BLaER1 treated with 17β-estradiol and CSF1 and Interleukin-3, amounts not matched to agents 10 nM and 100 nM (cell line): ENCODE measurements around the gene SAP30BP.

ENCODE experiments used
- H3K27ac ChIP-seq, 11 experiments: shearing (Covaris generic); formaldehyde crosslinking; 2 replicates each; pipeline ENCODE4 v1.8.1; 2022
- H3K27me3 ChIP-seq, 11 experiments: shearing (Covaris generic); formaldehyde crosslinking; 2 replicates each; pipeline ENCODE4 v1.8.1; 2022
- H3K36me3 ChIP-seq, 11 experiments: shearing (Covaris generic); formaldehyde crosslinking; 2 replicates each; pipeline ENCODE4 v1.8.1; 2022
- H3K4me1 ChIP-seq, 10 experiments: shearing (Covaris generic); formaldehyde crosslinking; 2 replicates each; pipeline ENCODE4 v1.8.1; 2022
- H3K4me2 ChIP-seq, 11 experiments: shearing (Covaris generic); formaldehyde crosslinking; 2 replicates each; pipeline ENCODE4 v1.8.1; 2022
- H3K4me3 ChIP-seq, 10 experiments: shearing (Covaris generic); formaldehyde crosslinking; 2 replicates each; pipeline ENCODE4 v1.8.1; 2022
- H3K9ac ChIP-seq, 11 experiments: shearing (Covaris generic); formaldehyde crosslinking; 2 replicates each; pipeline ENCODE4 v1.8.1; 2022
- H3K9me3 ChIP-seq, 11 experiments: shearing (Covaris generic); formaldehyde crosslinking; replicated peaks in 1 of 11; 2 replicates each; pipeline ENCODE4 v1.8.1; 2022
- H4K20me1 ChIP-seq, 11 experiments: shearing (Covaris generic); formaldehyde crosslinking; 2 replicates each; pipeline ENCODE4 v1.8.1; 2022
- Cebpa-rat ChIP-seq, 11 experiments: shearing (Covaris generic); IDR thresholded peaks; 2 replicates each; pipeline ENCODE4 v1.8.1; 2022

SAP30BP gene

GRCh38 chr17:75676461-75676860, 9.3 kb downstream of the SAP30BP start:
- TF ChIP-seq Cebpa-rat (IDR thresholded peaks at IDR 0.05) = no peak
- Histone ChIP-seq H3K36me3 (peaks cover 49 to 95% (median 84%) of the 10 kb centered on the region in 11 experiments), H3K4me3 (no peak overlapping the region), H3K4me1 (peaks cover 5 to 73% (median 31%) of the 10 kb centered on the region in 10 experiments; a peak in 17 of 20 replicates), H4K20me1 (peaks cover 0 to 60% (median 15%) of the 10 kb centered on the region in 11 experiments; a peak in 13 of 22 replicates), H3K27ac (peak overlapping the region in 6 of 11 experiments; percentile 31 to 81 (median 66); a peak in 4 of 22 replicates), H3K4me2 (peak overlapping the region in 2 of 11 experiments; percentile 25 to 49; a peak in 2 of 22 replicates), H3K9ac (peak overlapping the region in 4 of 11 experiments; percentile 8 to 75 (median 42); a peak in 1 of 22 replicates), H3K9me3 (no peaks in the 10 kb centered on the region), H3K27me3 (no peaks in the 10 kb centered on the region)

DNA sequence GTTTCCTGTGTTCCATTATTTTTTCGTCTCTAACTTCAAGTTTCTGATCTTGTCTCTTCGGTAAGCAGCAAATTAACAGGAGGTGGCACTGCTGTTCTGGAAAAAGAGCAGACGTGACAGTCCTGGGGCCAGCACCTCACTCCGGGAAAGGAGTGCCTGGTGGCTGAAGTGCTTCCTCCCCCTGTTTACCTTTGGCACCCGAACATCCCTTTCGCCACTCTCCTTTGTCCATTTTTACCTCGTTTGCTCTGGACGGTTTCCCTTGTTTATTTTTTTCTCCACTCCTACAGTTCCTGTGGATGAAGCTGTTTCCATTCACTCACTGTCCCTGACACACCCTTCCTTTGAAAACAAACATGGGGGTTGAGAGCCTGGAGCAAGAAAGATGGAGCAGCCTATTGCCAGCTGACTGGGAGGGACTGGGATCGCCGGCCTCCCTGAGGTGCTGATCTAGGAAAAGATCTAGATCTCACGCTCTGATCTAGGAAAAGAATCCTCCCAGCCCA, 12.6 kb downstream of the SAP30BP start:
- Histone ChIP-seq H3K27ac (peak overlapping the region in 8 of 11 experiments; percentile 4 to 46 (median 25); a peak in 10 of 22 replicates), H3K4me3 (no peak overlapping the region), H4K20me1 (peaks cover 0 to 27% (median 0%) of the 10 kb centered on the region in 11 experiments; a peak in 3 of 22 replicates), H3K9me3 (no peaks in the 10 kb centered on the region), H3K4me1 (peaks cover 14 to 90% (median 46%) of the 10 kb centered on the region in 10 experiments), H3K9ac (peak overlapping the region in 10 of 11 experiments; percentile 2 to 52 (median 34); a peak in 10 of 22 replicates), H3K27me3 (no peaks in the 10 kb centered on the region), H3K4me2 (peak overlapping the region in 5 of 11 experiments; percentile 25 to 49 (median 40); a peak in 9 of 22 replicates), H3K36me3 (peaks cover 18 to 85% (median 60%) of the 10 kb centered on the region in 11 experiments)
- no peak for TF ChIP-seq Cebpa-rat (IDR thresholded peaks at IDR 0.05)

DNA sequence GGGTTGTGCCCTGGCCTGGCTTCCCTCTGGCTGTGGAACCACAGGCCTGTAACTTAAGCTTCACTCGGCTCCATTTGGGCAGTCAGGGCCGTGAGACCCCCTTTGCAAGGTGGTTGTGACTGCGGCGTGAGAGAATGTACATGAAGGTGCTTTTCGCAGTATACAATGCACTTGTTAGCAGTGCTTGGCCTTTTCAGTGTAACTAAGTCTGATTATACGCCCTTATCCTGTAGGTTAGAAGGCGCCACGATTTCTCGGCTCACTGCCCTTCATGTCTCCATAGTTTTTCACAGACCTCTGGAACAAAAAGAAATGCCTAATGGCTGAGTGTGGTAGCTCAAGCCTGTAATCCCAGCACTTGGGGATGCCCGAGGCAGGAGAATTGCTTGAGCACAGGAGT, 13.3 kb downstream of the SAP30BP start:
- Histone ChIP-seq H3K4me2 (peak overlapping the region in 2 of 11 experiments; percentile 38 to 49; a peak in 3 of 22 replicates), H3K36me3 (peaks cover 18 to 85% (median 60%) of the 10 kb centered on the region in 11 experiments), H3K4me1 (peaks cover 20 to 90% (median 46%) of the 10 kb centered on the region in 10 experiments), H3K9ac (peak overlapping the region in 10 of 11 experiments; percentile 2 to 52 (median 30); a peak in 10 of 22 replicates), H3K27me3 (no peaks in the 10 kb centered on the region), H4K20me1 (peaks cover 0 to 26% (median 0%) of the 10 kb centered on the region in 11 experiments; a peak in 3 of 22 replicates), H3K27ac (peak overlapping the region in 8 of 11 experiments; percentile 9 to 46 (median 26); a peak in 10 of 22 replicates), H3K4me3 (no peak overlapping the region), H3K9me3 (no peaks in the 10 kb centered on the region)
- TF ChIP-seq Cebpa-rat (IDR thresholded peaks at IDR 0.05) = no peak

- H3K27me3 ChIP-seq = no peaks in the 10 kb centered on the region
- peak overlapping the region in 6 of 11 experiments; percentile 9 to 46 (median 26); a peak in 6 of 22 replicates for H3K27ac ChIP-seq
- H3K36me3 ChIP-seq = peaks cover 18 to 76% (median 51%) of the 10 kb centered on the region in 11 experiments
- peak overlapping the region in 7 of 11 experiments; percentile 2 to 42 (median 29); a peak in 5 of 22 replicates for H3K9ac ChIP-seq
- H3K9me3 ChIP-seq = no peaks in the 10 kb centered on the region
- no peak overlapping the region for H3K4me3 ChIP-seq
- peaks cover 29 to 90% (median 48%) of the 10 kb centered on the region in 10 experiments for H3K4me1 ChIP-seq
- no peak for TF ChIP-seq Cebpa-rat (IDR thresholded peaks at IDR 0.05)
- peak overlapping the region in 3 of 11 experiments; percentile 16 to 38 (median 31); a peak in 5 of 22 replicates for H3K4me2 ChIP-seq
- H4K20me1 ChIP-seq = peaks cover 0 to 26% (median 0%) of the 10 kb centered on the region in 11 experiments; a peak in 3 of 22 replicates
These were observed 14.2 kb downstream of the SAP30BP start for GRCh38 chr17:75681289-75681688.

- H3K4me3 ChIP-seq = no peak overlapping the region
- H4K20me1 ChIP-seq = peaks cover 0 to 19% (median 0%) of the 10 kb centered on the region in 11 experiments; a peak in 3 of 22 replicates
- TF ChIP-seq Cebpa-rat (IDR thresholded peaks at IDR 0.05) = no peak
- H3K27me3 ChIP-seq = no peaks in the 10 kb centered on the region
- peaks cover 10 to 53% (median 32%) of the 10 kb centered on the region in 11 experiments for H3K36me3 ChIP-seq
- peak overlapping the region; percentile 3 to 97 (median 93); a peak in 20 of 22 replicates for H3K27ac ChIP-seq
- peak overlapping the region; percentile 84 to 98 (median 94) for H3K4me2 ChIP-seq
- H3K9me3 ChIP-seq = no peaks in the 10 kb centered on the region
- peaks cover 52 to 90% (median 63%) of the 10 kb centered on the region in 10 experiments for H3K4me1 ChIP-seq
- peak overlapping the region in 1 of 11 experiments; percentile 20; a peak in 1 of 22 replicates for H3K9ac ChIP-seq
These were observed 16.4 kb downstream of the SAP30BP start for GRCh38 chr17:75683583-75683982.

- H3K4me1 ChIP-seq = peaks cover 59 to 90% (median 67%) of the 10 kb centered on the region in 10 experiments
- peak overlapping the region in 3 of 10 experiments; percentile 6 to 56 (median 55); a peak in 4 of 20 replicates for H3K4me3 ChIP-seq
- peaks cover 0 to 12% (median 0%) of the 10 kb centered on the region in 11 experiments; a peak in 3 of 22 replicates for H4K20me1 ChIP-seq
- H3K9ac ChIP-seq = peak overlapping the region in 9 of 11 experiments; percentile 76 to 86 (median 85); a peak in 15 of 22 replicates
- peak overlapping the region; percentile 81 to 97 (median 93); a peak in 21 of 22 replicates for H3K27ac ChIP-seq
- peak overlapping the region; percentile 84 to 98 (median 94) for H3K4me2 ChIP-seq
- no peaks in the 10 kb centered on the region for H3K27me3 ChIP-seq
- no peak for TF ChIP-seq Cebpa-rat (IDR thresholded peaks at IDR 0.05)
- no peaks in the 10 kb centered on the region for H3K9me3 ChIP-seq
- H3K36me3 ChIP-seq = peaks cover 8 to 47% (median 27%) of the 10 kb centered on the region in 11 experiments; a peak in 21 of 22 replicates
These were observed 17.1 kb downstream of the SAP30BP start for GRCh38 chr17:75684249-75684648.

DNA sequence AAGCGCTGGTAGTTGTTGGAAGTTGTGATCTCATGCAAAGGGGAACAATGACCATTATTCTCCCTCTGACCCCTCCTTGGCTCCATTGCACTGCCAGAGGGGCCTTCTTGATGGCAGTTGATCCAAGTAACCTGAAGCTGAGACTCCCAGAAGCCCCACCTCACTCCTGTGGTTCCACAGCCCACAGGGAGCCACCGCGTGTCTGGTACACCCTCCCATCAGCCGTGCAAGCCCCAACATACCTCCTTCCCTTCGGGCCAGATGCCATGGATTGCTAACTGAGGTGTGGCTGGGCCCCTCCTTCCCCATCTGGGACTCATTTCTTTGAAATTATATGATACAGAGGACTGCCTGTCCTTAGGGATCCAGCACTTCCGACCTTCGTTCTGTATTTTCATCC, 17.8 kb downstream of the SAP30BP start:
- H3K27ac ChIP-seq = peak overlapping the region; percentile 81 to 97 (median 93); a peak in 21 of 22 replicates
- H3K4me1 ChIP-seq = peaks cover 65 to 90% (median 69%) of the 10 kb centered on the region in 10 experiments
- H4K20me1 ChIP-seq = peaks cover 0 to 11% (median 0%) of the 10 kb centered on the region in 11 experiments; a peak in 3 of 22 replicates
- peak overlapping the region in 6 of 10 experiments; percentile 6 to 56 (median 44); a peak in 9 of 20 replicates for H3K4me3 ChIP-seq
- no peak for TF ChIP-seq Cebpa-rat (IDR thresholded peaks at IDR 0.05)
- peaks cover 8 to 40% (median 23%) of the 10 kb centered on the region in 11 experiments; a peak in 21 of 22 replicates for H3K36me3 ChIP-seq
- peak overlapping the region; percentile 13 to 86 (median 84); a peak in 21 of 22 replicates for H3K9ac ChIP-seq
- H3K27me3 ChIP-seq = no peaks in the 10 kb centered on the region
- no peaks in the 10 kb centered on the region for H3K9me3 ChIP-seq
- H3K4me2 ChIP-seq = peak overlapping the region; percentile 84 to 98 (median 94)

DNA sequence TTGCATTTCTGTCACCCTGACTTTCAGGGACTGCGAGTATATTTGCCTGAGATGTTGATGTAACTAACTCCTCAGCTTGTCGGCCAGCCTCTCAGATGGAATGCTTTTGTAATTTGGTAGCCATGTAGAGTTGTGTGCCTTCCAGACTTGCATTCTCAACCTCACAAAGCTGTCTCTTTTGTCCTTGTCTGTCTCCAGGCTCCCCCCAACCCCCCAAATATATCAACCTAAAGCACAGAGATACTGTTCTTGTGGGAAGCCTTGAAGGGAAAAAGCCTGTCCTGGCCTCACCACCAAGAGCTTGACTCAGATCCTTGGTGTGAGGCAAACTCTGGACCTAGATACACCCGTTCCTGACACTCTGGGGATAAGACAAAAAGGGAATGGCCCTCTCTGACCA, 18.4 kb downstream of the SAP30BP start:
- peaks cover 71 to 90% (median 75%) of the 10 kb centered on the region in 10 experiments for H3K4me1 ChIP-seq
- no peak for TF ChIP-seq Cebpa-rat (IDR thresholded peaks at IDR 0.05)
- H3K9ac ChIP-seq = peak overlapping the region; percentile 48 to 86 (median 84); a peak in 21 of 22 replicates
- H3K27ac ChIP-seq = peak overlapping the region; percentile 81 to 97 (median 93); a peak in 21 of 22 replicates
- H3K36me3 ChIP-seq = peaks cover 2 to 35% (median 17%) of the 10 kb centered on the region in 11 experiments; a peak in 20 of 22 replicates
- H3K9me3 ChIP-seq = no peaks in the 10 kb centered on the region
- peak overlapping the region; percentile 84 to 98 (median 94) for H3K4me2 ChIP-seq
- H3K4me3 ChIP-seq = peak overlapping the region in 8 of 10 experiments; percentile 24 to 56 (median 39); a peak in 12 of 20 replicates
- peaks cover 0 to 9% (median 0%) of the 10 kb centered on the region in 11 experiments; a peak in 3 of 22 replicates for H4K20me1 ChIP-seq
- no peaks in the 10 kb centered on the region for H3K27me3 ChIP-seq
